H1 (cell line): ENCODE data around the gene IQCF2. TPM values are rescaled to one million over a fixed set of nuclear protein-coding genes. Genes with fewer than 3 reads are reported as not detected.

Experiments used
- CTCF ChIA-PET: fragments of 300-600 bp; sonication (Branson Sonifier 250); formaldehyde crosslinking; loops from one replicate; lab custom pipeline; 2021; ENCODE audit not compliant: partially characterized antibody; lab: Charles Lee
- POLR2A ChIA-PET: fragments of 300-600 bp; sonication (Branson Sonifier 250); formaldehyde crosslinking; loops from one replicate; lab custom pipeline; 2021; ENCODE audit warnings: inconsistent platforms; ENCODE audit not compliant: partially characterized antibody; lab: Charles Lee
- DNase-seq, 2 experiments: peaks; one replicate each; pipeline versions ENCODE4 v3.0.0 to v3.0.0-alpha.2; 2010 to 2022; ENCODE audit warnings: low spot score in 2 of 2, low read depth in 1 of 2, mixed read lengths in 1 of 2
- FAIRE-seq: peaks from 2 replicates; lab custom pipeline; 2011; peaks lifted over from hg19 to GRCh38; lab: Jason Lieb, UNC
- H2AFZ ChIP-seq: 2 replicates; pipeline ENCODE4 v1.8.1; 2012; ENCODE audit warnings: low read length, inconsistent platforms
- H2AK5ac ChIP-seq: 2 replicates; pipeline ENCODE4 v1.6.1; 2013; ENCODE audit warnings: low read depth, low read length
- H2BK120ac ChIP-seq: replicated peaks from 2 replicates; pipeline ENCODE3; 2013; ENCODE audit warnings: low read depth, low read length, inconsistent platforms
- H2BK12ac ChIP-seq: 2 replicates; pipeline ENCODE4 v1.6.1; 2013; ENCODE audit warnings: low read depth, low read length
- H2BK15ac ChIP-seq: 2 replicates; pipeline ENCODE4 v1.6.1; 2013; ENCODE audit warnings: low read length
- H2BK20ac ChIP-seq: 2 replicates; pipeline ENCODE4 v1.6.1; 2013; ENCODE audit warnings: low read length
- H2BK5ac ChIP-seq: 2 replicates; pipeline ENCODE4 v1.6.1; 2013; ENCODE audit warnings: low read depth, low read length
- H3K14ac ChIP-seq: 2 replicates; pipeline ENCODE4 v1.6.1; 2013; ENCODE audit warnings: inconsistent platforms; ENCODE audit not compliant: insufficient read length
- H3K18ac ChIP-seq: 2 replicates; pipeline ENCODE4 v1.6.1; 2013; ENCODE audit warnings: low read length; ENCODE audit errors: extremely low read depth
- H3K23ac ChIP-seq: 2 replicates; pipeline ENCODE4 v1.6.1; 2013; ENCODE audit warnings: inconsistent platforms; ENCODE audit not compliant: insufficient read length
- H3K23me2 ChIP-seq: 2 replicates; pipeline ENCODE4 v1.6.1; 2013; ENCODE audit warnings: low read depth, low read length
- H3K27ac ChIP-seq: 2 replicates; pipeline ENCODE4 v1.6.1; 2011; ENCODE audit warnings: low read depth, low read length, inconsistent platforms
- H3K27me3 ChIP-seq, 4 experiments: replicated peaks in 1 of 4; 1 replicate in 1 of 4; 2 replicates in 3 of 4; pipeline versions ENCODE4 v1.6.1 to v1.8.1; 2011 to 2013; ENCODE audit warnings: low read length in 3 of 4, mild to moderate bottlenecking in 3 of 4, inconsistent platforms in 2 of 4, mixed read lengths in 2 of 4, moderate library complexity in 1 of 4; ENCODE audit not compliant: control insufficient read depth in 3 of 4, insufficient read depth in 3 of 4; ENCODE audit errors: extremely low read depth in 1 of 4
- H3K36me3 ChIP-seq, 4 experiments: 2 replicates each; pipeline versions ENCODE4 v1.6.1 to v1.8.1; 2011 to 2013; ENCODE audit warnings: mild to moderate bottlenecking in 4 of 4, low read length in 3 of 4, moderate library complexity in 2 of 4, control low read depth in 1 of 4, inconsistent platforms in 1 of 4; ENCODE audit not compliant: insufficient read depth in 4 of 4, control insufficient read depth in 2 of 4
- H3K4ac ChIP-seq: replicated peaks from 2 replicates; pipeline ENCODE3; 2013; ENCODE audit warnings: low read length, low read depth, mixed read lengths, inconsistent platforms; ENCODE audit not compliant: insufficient read length
- H3K4me1 ChIP-seq, 4 experiments: replicated peaks in 1 of 4; 1 replicate in 1 of 4; 2 replicates in 3 of 4; pipeline versions ENCODE4 v1.6.1 to v1.8.1; 2011 to 2013; ENCODE audit warnings: low read length in 3 of 4, inconsistent platforms in 2 of 4, mixed read lengths in 1 of 4; ENCODE audit not compliant: insufficient read depth in 4 of 4, control insufficient read depth in 3 of 4
- H3K4me2 ChIP-seq, 2 experiments: 2 replicates each; pipeline versions ENCODE4 v1.6.1 to v1.8.1; 2011 to 2013; ENCODE audit warnings: low read depth in 2 of 2, low read length in 2 of 2, control low read depth in 1 of 2, inconsistent platforms in 1 of 2, mild to moderate bottlenecking in 1 of 2; ENCODE audit not compliant: insufficient read depth in 1 of 2
- H3K4me3 ChIP-seq, 4 experiments: fragments of 200-600, 300-600 bp in 1 of 4; sonication (generic), shearing (Covaris generic), sonication (Bioruptor Twin) in 1 of 4; 2 replicates each; pipeline versions ENCODE4 v1.5.1 to v1.8.1; 2011 to 2016; ENCODE audit warnings: low read length in 4 of 4, low read depth in 3 of 4, control low read depth in 2 of 4, inconsistent platforms in 2 of 4, mild to moderate bottlenecking in 2 of 4, mixed read lengths in 1 of 4, moderate library complexity in 1 of 4; ENCODE audit not compliant: insufficient read depth in 2 of 4; ENCODE audit errors: extremely low read depth in 1 of 4
- H3K56ac ChIP-seq: replicated peaks from 2 replicates; pipeline ENCODE3; 2013; ENCODE audit warnings: low read depth, mild to moderate bottlenecking, mixed read lengths, low read length, inconsistent platforms; ENCODE audit not compliant: insufficient read length
- H3K79me1 ChIP-seq: 2 replicates; pipeline ENCODE4 v1.6.1; 2013; ENCODE audit warnings: low read depth, low read length, control low read depth
- H3K79me2 ChIP-seq, 2 experiments: 2 replicates each; pipeline versions ENCODE4 v1.6.1 to v1.8.1; 2012 to 2013; ENCODE audit warnings: low read length in 2 of 2, mild to moderate bottlenecking in 2 of 2, inconsistent platforms in 1 of 2; ENCODE audit not compliant: insufficient read depth in 2 of 2, control insufficient read depth in 1 of 2
- H3K9ac ChIP-seq, 4 experiments: replicated peaks in 1 of 4; 1 replicate in 1 of 4; 2 replicates in 3 of 4; pipeline versions ENCODE4 v1.6.1 to v1.8.1; 2011 to 2013; ENCODE audit warnings: low read depth in 3 of 4, low read length in 3 of 4, control low read depth in 2 of 4, mild to moderate bottlenecking in 2 of 4, moderate library complexity in 2 of 4, inconsistent platforms in 1 of 4; ENCODE audit errors: extremely low read depth in 1 of 4
- H3K9me3 ChIP-seq, 2 experiments: 2 replicates each; pipeline versions ENCODE4 v1.6.1 to v1.8.1; 2012 to 2013; ENCODE audit warnings: mild to moderate bottlenecking in 2 of 2, moderate library complexity in 2 of 2, control low read depth in 1 of 2, inconsistent platforms in 1 of 2, low read depth in 1 of 2, low read length in 1 of 2, mixed read lengths in 1 of 2; ENCODE audit not compliant: insufficient read depth in 2 of 2
- H4K20me1 ChIP-seq, 2 experiments: replicated peaks in 1 of 2; 2 replicates each; pipeline versions ENCODE3 to v1.8.1; 2011 to 2013; ENCODE audit warnings: inconsistent platforms in 2 of 2, low read length in 2 of 2, mild to moderate bottlenecking in 1 of 2; ENCODE audit not compliant: insufficient read depth in 2 of 2, control insufficient read depth in 1 of 2
- H4K5ac ChIP-seq: 2 replicates; pipeline ENCODE4 v1.6.1; 2013; ENCODE audit warnings: low read length, low read depth, mixed read lengths, inconsistent platforms; ENCODE audit not compliant: insufficient read length
- H4K8ac ChIP-seq: 2 replicates; pipeline ENCODE4 v1.8.0; 2013; ENCODE audit warnings: mild to moderate bottlenecking, moderate library complexity, low read length, inconsistent platforms; ENCODE audit not compliant: insufficient read depth; ENCODE audit errors: extremely low read depth
- H4K91ac ChIP-seq: replicated peaks from 2 replicates; pipeline ENCODE3; 2013; ENCODE audit warnings: low read length, mixed read lengths, inconsistent platforms; ENCODE audit not compliant: insufficient read length
- ASH2L ChIP-seq: fragments of 200-600, 300-600 bp; sonication (generic); IDR thresholded peaks from one replicate; pipeline ENCODE4 v1.7.1; 2017; ENCODE audit warnings: low read length
- CREB1 ChIP-seq: IDR thresholded peaks from 2 replicates; pipeline ENCODE4 v1.6.1; 2012; ENCODE audit warnings: inconsistent platforms
- GABPA ChIP-seq: IDR thresholded peaks from 2 replicates; pipeline ENCODE4 v1.6.1; 2011; ENCODE audit warnings: mild to moderate bottlenecking, low read length, moderate library complexity, borderline replicate concordance; ENCODE audit not compliant: insufficient read depth
- KDM4A ChIP-seq: IDR thresholded peaks from one replicate; pipeline ENCODE4 v1.7.1; 2012; ENCODE audit warnings: low read depth, mild to moderate bottlenecking, moderate library complexity, low read length, inconsistent platforms; ENCODE audit not compliant: severe bottlenecking
- KDM5A ChIP-seq: fragments of 200-600 bp; IDR thresholded peaks from 2 replicates; pipeline ENCODE4 v1.7.1; 2012; ENCODE audit warnings: mild to moderate bottlenecking, low read length, inconsistent platforms, mixed read lengths
- RAD21 ChIP-seq, 2 experiments: IDR thresholded peaks in 1 of 2; conservative IDR thresholded peaks in 1 of 2; 2 replicates each; pipeline ENCODE4 v1.6.1; 2011; ENCODE audit warnings: low read depth in 2 of 2, low read length in 2 of 2, improper control_type of control experiment in 1 of 2, inconsistent platforms in 1 of 2, mild to moderate bottlenecking in 1 of 2, moderate library complexity in 1 of 2
- RBBP5 ChIP-seq: IDR thresholded peaks from 2 replicates; pipeline ENCODE4 v1.7.1; 2012; ENCODE audit warnings: low read depth, mild to moderate bottlenecking, inconsistent platforms, low read length, moderate library complexity, borderline replicate concordance
- SAP30 ChIP-seq: fragments of 300-600 bp; sonication (generic); IDR thresholded peaks from 2 replicates; pipeline ENCODE4 v1.7.1; 2012; ENCODE audit warnings: low read length, moderate library complexity, mild to moderate bottlenecking, inconsistent platforms; ENCODE audit not compliant: insufficient read depth, insufficient replicate concordance
- SIRT6 ChIP-seq: IDR thresholded peaks from one replicate; pipeline ENCODE4 v1.7.1; 2012; ENCODE audit warnings: low read length, inconsistent platforms
- SP1 ChIP-seq: IDR thresholded peaks from 2 replicates; pipeline ENCODE4 v1.6.1; 2011; ENCODE audit warnings: low read depth, low read length
- TEAD4 ChIP-seq: IDR thresholded peaks from 2 replicates; pipeline ENCODE4 v1.6.1; 2012; ENCODE audit warnings: low read depth, low read length, inconsistent platforms, mixed read lengths
- YY1 ChIP-seq: IDR thresholded peaks from 2 replicates; pipeline ENCODE4 v1.6.1; 2011; ENCODE audit warnings: low read depth, mild to moderate bottlenecking, low read length
- ZNF274 ChIP-seq: IDR thresholded peaks from 2 replicates; pipeline ENCODE4 v1.7.0; 2012; ENCODE audit warnings: low read length, borderline replicate concordance; ENCODE audit errors: extremely low read depth
- WGBS, 2 experiments: shearing (Covaris generic) in 1 of 2; methylation state at CpG; one replicate each; pipeline versions ENCODE4 v1.1.6 to v1.1.7; 2013 to 2015; ENCODE audit warnings: low lambda C conversion rate in 2 of 2, mixed read lengths in 2 of 2, inconsistent platforms in 1 of 2, low coverage in 1 of 2, missing lambda C conversion rate in 1 of 2; ENCODE audit not compliant: insufficient replicate concordance in 2 of 2, insufficient coverage in 1 of 2, insufficient read length in 1 of 2; ENCODE audit errors: extremely low coverage in 1 of 2, missing lambda C conversion rate in 1 of 2; 5-methylcytosine and 5-hydroxymethylcytosine counted together
- polyA plus RNA-seq, 7 experiments: library from polyadenylated mRNA; depleted of rRNA in 3 of 7; stranded (reverse) in 5 of 7; unstranded in 2 of 7; fragments of >200 nt in 5 of 7; fragments of 200-250 nt in 2 of 7; gene quantifications; 1 replicate in 5 of 7; 2 replicates in 1 of 7; 4 replicates in 1 of 7; pipeline versions ENCODE4 v1.2.1 to v1.2.3, GENCODE V29; 2011 to 2013; ENCODE audit warnings: missing spikeins in 2 of 7, mixed read lengths in 2 of 7
- total RNA-seq: library from RNA; stranded (reverse); fragmentation: NEBNext Ultra II Directional; extraction: Animal tissue kit (Norgen Biotek cat#: 25700); gene quantifications from 2 replicates; pipeline ENCODE4 v1.2.1, GENCODE V29; 2021

Gene IQCF2
- total and polyA plus RNA-seq, 2 of the 8 experiments (the other 6 are each of a cell fraction or from before 2014, with no cell fraction given) = not detected

- Histone ChIP-seq H3K4me3 (no peak overlapping the region), H2BK15ac (no peak overlapping the region), H2AFZ (peak overlapping the region; percentile 100), H4K8ac (no peak overlapping the region), H2BK20ac (no peak overlapping the region), H3K9me3 (no peaks in the 10 kb centered on the region), H2BK5ac (no peak overlapping the region), H2BK12ac (no peak overlapping the region; the same call in 1 of the 2 replicates), H3K18ac (0 out of 2 replicates have a peak overlapping the region, but pooled peaks have one; percentile 51), H3K36me3 (no peaks in the 10 kb centered on the region), H3K27ac (no peak overlapping the region), H3K23ac (no peak overlapping the region), H3K4me1 (no peaks in the 10 kb centered on the region), H3K79me2 (no peaks in the 10 kb centered on the region), H2AK5ac (no peak overlapping the region), H4K91ac (no peak overlapping the region), H3K23me2 (no peaks in the 10 kb centered on the region), H4K5ac (no peak overlapping the region), H3K56ac (no peak overlapping the region), H2BK120ac (no peak overlapping the region), H4K20me1 (no peaks in the 10 kb centered on the region), H3K4ac (no peak overlapping the region), H3K9ac (no peak overlapping the region), H3K79me1 (no peaks in the 10 kb centered on the region), H3K27me3 (no peaks in the 10 kb centered on the region), H3K4me2 (no peak overlapping the region), H3K14ac (no peak overlapping the region)
- ChIA-PET POLR2A (interaction anchor here (1.3 kb wide), 1 partner anchor 9 kb away, joined by 4 read pairs; no protein-coding TSS in a partner anchor), CTCF (interaction anchor here (0.6 to 4.0 kb wide), 49 partner anchors 8 to 576 kb away, joined by 3 to 80 read pairs (median 5); partner anchors contain the start of genes IQCF2, IQCF5, PARP3 and RRP9)
- peak; percentile 52 for FAIRE-seq
- 55% methylated on average over 12 of the region's 12 CpGs; no CpG with 5 or more reads in 1 of the 2 experiments for WGBS, 2 experiments
- DNase-seq = peak; percentile 43 to 87
- TF ChIP-seq KDM4A (no peak), ZNF274 (no peak), KDM5A (no peak), RBBP5 (no peak), CREB1 (peak; percentile 24; the same call in 1 of the 2 replicates), SP1 (no peak), GABPA (no peak; the same call in 1 of the 2 replicates), TEAD4 (peak; percentile 85), ASH2L (no peak), YY1 (peak; percentile 69; the same call in 1 of the 2 replicates), SAP30 (no peak), RAD21 (IDR thresholded peaks at IDR 0.05 in 1 of 2, conservative IDR thresholded peaks at IDR 0.05 in 1 of 2; ENCODE audit: low read depth in 2 of 2, low read length in 2 of 2) (peak; percentile 60 to 71), SIRT6 (no peak)
Measured at GRCh38 chr3:51819709-51820406, 41.6 kb upstream of the IQCF2 start.
